Activated B cell treated with CpG ODN at 0.5 μM for 24 hours (primary cell): ENCODE results near the gene GPR15LG. TPM values are rescaled to one million over a fixed set of nuclear protein-coding genes. Genes with fewer than 3 reads are reported as not detected.
"Not testable (repeated sequence)": the region's sequence is repeated elsewhere in the genome, so short reads cannot be mapped to it uniquely, and the experiment has no call there.

Experiments used
- ATAC-seq: fragments of 200-7000 bp; cut with Tn5 transposase; one replicate; pipeline ENCODE4 v1.10.0; 2021; ENCODE audit warnings: low read depth, mild to moderate bottlenecking, moderate library complexity
- CTCF ChIA-PET: fragments of 350-600 bp; sonication (Branson Sonifier 250); formaldehyde crosslinking; loops from one replicate; lab custom pipeline; 2021; ENCODE audit warnings: antibody characterized with exemption; lab: Charles Lee
- POLR2A ChIA-PET: fragments of 350-600 bp; sonication (Branson Sonifier 250); formaldehyde crosslinking; loops from one replicate; lab custom pipeline; 2021; ENCODE audit warnings: antibody characterized with exemption; lab: Charles Lee
- DNase-seq: peaks from one replicate; pipeline ENCODE4 v3.0.0; 2022
- H3K27ac Mint-ChIP-seq: one replicate; pipeline ENCODE4 v1.8.0; 2020; ENCODE audit warnings: mixed read lengths
- H3K27me3 Mint-ChIP-seq: one replicate; pipeline ENCODE4 v1.8.0; 2021; ENCODE audit warnings: mixed read lengths
- H3K36me3 Mint-ChIP-seq: one replicate; pipeline ENCODE4 v1.8.0; 2021; ENCODE audit warnings: low read depth, mixed read lengths
- H3K4me1 Mint-ChIP-seq: one replicate; pipeline ENCODE4 v1.8.0; 2021; ENCODE audit warnings: mixed read lengths
- H3K4me3 Mint-ChIP-seq: one replicate; pipeline ENCODE4 v1.8.0; 2020; ENCODE audit warnings: mild to moderate bottlenecking, mixed read lengths
- H3K9me3 Mint-ChIP-seq: one replicate; pipeline ENCODE4 v1.8.0; 2020; ENCODE audit warnings: mixed read lengths
- CTCF ChIP-seq: fragments of 200-600 bp; IDR thresholded peaks from one replicate; pipeline ENCODE4 v1.8.0; 2022; ENCODE audit warnings: antibody characterized with exemption, mild to moderate bottlenecking
- intact Hi-C: fragments of 100-400 bp; cut with micrococcal nuclease; formaldehyde crosslinking; loops from one replicate; pipeline ENCODE4 v1.15.1; 2024
- total RNA-seq: library from RNA; stranded (reverse); gene quantifications from 2 replicates; pipeline ENCODE4 v1.2.3, GENCODE V29; 2022

The GPR15LG gene
- total RNA-seq, 1 donor from 2014 or later, result not detected

GRCh38 chr10:84177541-84178141 lies 4.0 kb downstream of the GPR15LG start:
- CTCF ChIA-PET, result interaction anchor here (1.2 to 1.7 kb wide), 2 partner anchors 30 to 32 kb away, joined by 3 to 4 read pairs; no protein-coding TSS in a partner anchor
- Mint-ChIP-seq H3K36me3 (no peaks in the 10 kb centered on the region), H3K27me3 (no peaks in the 10 kb centered on the region), H3K4me1 (peaks cover 15% of the 10 kb centered on the region), H3K9me3 (no peaks in the 10 kb centered on the region), H3K27ac (no peak overlapping the region), H3K4me3 (no peak overlapping the region)
- intact Hi-C loops, result loop anchor here (2.0 kb wide), 3 partner anchors 17 to 27 kb away; partner anchors contain the start of gene CDHR1
- ATAC-seq, result peak; percentile 34
- DNase-seq, result no peak
- TF ChIP-seq CTCF, result no peak
- POLR2A ChIA-PET, result interaction anchor here (0.9 kb wide), 1 partner anchor 39 kb away, joined by 3 read pairs; the partner anchor contains the start of gene GHITM

GRCh38 chr10:84178160-84178609 lies 4.6 kb downstream of the GPR15LG start:
- Mint-ChIP-seq H3K4me3 (no peak overlapping the region), H3K27ac (no peak overlapping the region), H3K36me3 (no peaks in the 10 kb centered on the region), H3K9me3 (no peaks in the 10 kb centered on the region), H3K27me3 (no peaks in the 10 kb centered on the region), H3K4me1 (peaks cover 10% of the 10 kb centered on the region)
- ChIA-PET POLR2A (no interaction called here), CTCF (no interaction called here)
- no peak for TF ChIP-seq CTCF
- intact Hi-C loops, result loop anchor here (2.0 kb wide), 3 partner anchors 17 to 27 kb away; partner anchors contain the start of gene CDHR1
- DNase-seq (no peak), ATAC-seq (no peak)

- TF ChIP-seq CTCF, result no peak
- ChIA-PET CTCF (no interaction called here), POLR2A (no interaction called here)
- Mint-ChIP-seq H3K4me1 (peaks cover 6% of the 10 kb centered on the region), H3K9me3 (no peaks in the 10 kb centered on the region), H3K27me3 (no peaks in the 10 kb centered on the region), H3K27ac (no peak overlapping the region), H3K4me3 (no peak overlapping the region), H3K36me3 (no peaks in the 10 kb centered on the region)
- intact Hi-C loops, result loop anchor here (1.0 to 2.0 kb wide), 6 partner anchors 8 to 40 kb away; partner anchors contain the start of genes CDHR1 and GHITM
- DNase-seq (peak; percentile 34), ATAC-seq (peak; percentile 90)
Observed at GRCh38 chr10:84179059-84179710, 5.6 kb downstream of the GPR15LG start.

- DNase-seq, H3K36me3 Mint-ChIP-seq, H3K4me3 Mint-ChIP-seq, CTCF ChIA-PET, H3K4me1 Mint-ChIP-seq, ATAC-seq, intact Hi-C loops, H3K27ac Mint-ChIP-seq, POLR2A ChIA-PET, H3K27me3 Mint-ChIP-seq, H3K9me3 Mint-ChIP-seq: not testable (repeated sequence)
Observed at GRCh38 chr10:84180386-84180785, 6.8 kb downstream of the GPR15LG start.

- H3K27me3 Mint-ChIP-seq, result no peaks in the 10 kb centered on the region
- H3K9me3 Mint-ChIP-seq, result no peaks in the 10 kb centered on the region
- H3K27ac Mint-ChIP-seq, result no peak overlapping the region
- H3K4me3 Mint-ChIP-seq, result no peak overlapping the region
- ATAC-seq (no peak), DNase-seq (no peak)
- no peak for TF ChIP-seq CTCF
- ChIA-PET POLR2A (no interaction called here), CTCF (no interaction called here)
- H3K36me3 Mint-ChIP-seq, result no peaks in the 10 kb centered on the region
- intact Hi-C loops, result no loop called here
- H3K4me1 Mint-ChIP-seq, result peaks cover 8% of the 10 kb centered on the region
Observed at GRCh38 chr10:84181631-84182030, 8.0 kb downstream of the GPR15LG start.
